HCT116 (cell line): ENCODE measurements around the gene WASF1. TPM values are rescaled to one million over a fixed set of nuclear protein-coding genes. Genes with fewer than 3 reads are reported as not detected.

Experiments used
- ATAC-seq: fragments of 200-7000 bp; cut with Tn5 transposase; 2 replicates; pipeline ENCODE4 v1.9.1; 2020; ENCODE audit warnings: mild to moderate bottlenecking, moderate library complexity
- BruUV-seq: library from RNA; stranded (reverse); fragments of 400-500 nt; replicated peaks from 2 replicates; lab custom pipeline; 2021; lab: Mats Ljungman, UMichigan
- CTCF ChIA-PET: fragments of 300-600 bp; sonication (Branson Sonifier 250); formaldehyde crosslinking; loops from one replicate; lab custom pipeline; 2021; ENCODE audit warnings: antibody characterized with exemption; lab: Charles Lee
- POLR2A ChIA-PET: fragments of 300-600, 350-600 bp; sonication (Branson Sonifier 250); formaldehyde crosslinking; loops from one replicate; lab custom pipeline; 2021; ENCODE audit warnings: antibody characterized with exemption; lab: Charles Lee
- RAD21 ChIA-PET, 2 experiments: fragments of 300-600 bp; sonication (Branson Sonifier 250); formaldehyde crosslinking; loops; one replicate each; lab custom pipeline; 2023; ENCODE audit warnings: low total read pairs in 2 of 2; ENCODE audit not compliant: uncharacterized antibody in 2 of 2, unreplicated experiment in 2 of 2, low non-redundant PET in 1 of 2; lab: Charles Lee
- DNase-seq: peaks from one replicate; pipeline ENCODE4 v3.0.0-alpha.2; 2010; ENCODE audit warnings: low read depth, low spot score
- H2AFZ ChIP-seq: fragments of 200-600 bp; shearing (Covaris generic), sonication (generic); 2 replicates; pipeline ENCODE4 v1.6.1; 2017; ENCODE audit warnings: low read depth, mixed run types, mixed read lengths, antibody characterized with exemption, low read length; ENCODE audit not compliant: poor library complexity, severe bottlenecking
- H3K27ac ChIP-seq: 2 replicates; pipeline ENCODE4 v1.5.1; 2012; ENCODE audit warnings: low read depth, low read length
- H3K27me3 ChIP-seq: fragments of 200-600 bp; sonication (generic); 2 replicates; pipeline ENCODE4 v1.6.1; 2016; ENCODE audit warnings: mixed run types, low read length, mixed read lengths; ENCODE audit not compliant: insufficient read depth
- H3K36me3 ChIP-seq, 2 experiments: fragments of 200-500 bp in 1 of 2; fragments of 200-600 bp in 1 of 2; sonication (Bioruptor generic) in 1 of 2; sonication (generic) in 1 of 2; 2 replicates each; pipeline versions ENCODE4 v1.5.1 to v1.6.1; 2014 to 2016; ENCODE audit warnings: low read length in 2 of 2, inconsistent platforms in 1 of 2, mixed read lengths in 1 of 2, mixed run types in 1 of 2; ENCODE audit not compliant: insufficient read depth in 2 of 2, control insufficient read depth in 1 of 2
- H3K4me1 ChIP-seq, 2 experiments: fragments of 200-600 bp in 1 of 2; sonication (generic) in 1 of 2; 2 replicates each; pipeline versions ENCODE4 v1.5.1 to v1.6.1; 2012 to 2017; ENCODE audit warnings: low read length in 2 of 2, inconsistent platforms in 1 of 2, mild to moderate bottlenecking in 1 of 2, mixed read lengths in 1 of 2, mixed run types in 1 of 2, moderate library complexity in 1 of 2; ENCODE audit not compliant: insufficient read depth in 2 of 2, control insufficient read depth in 1 of 2
- H3K4me2 ChIP-seq: fragments of 200-600 bp; sonication (generic); 2 replicates; pipeline ENCODE4 v1.6.1; 2017; ENCODE audit warnings: mixed run types, low read length, mixed read lengths
- H3K4me3 ChIP-seq, 2 experiments: fragments of 200-600 bp in 1 of 2; sonication (generic) in 1 of 2; replicated peaks in 1 of 2; 2 replicates each; pipeline ENCODE4 v1.5.1; 2011 to 2016; ENCODE audit warnings: low read length in 2 of 2, control low read depth in 1 of 2, low read depth in 1 of 2, mild to moderate bottlenecking in 1 of 2, mixed read lengths in 1 of 2, mixed run types in 1 of 2
- H3K79me2 ChIP-seq: fragments of 200-600 bp; sonication (generic); 2 replicates; pipeline ENCODE4 v1.6.1; 2017; ENCODE audit warnings: mild to moderate bottlenecking, mixed run types, low read length, moderate library complexity, mixed read lengths; ENCODE audit not compliant: insufficient read depth
- H3K9ac ChIP-seq: fragments of 200-600 bp; sonication (generic); 2 replicates; pipeline ENCODE4 v1.6.1; 2016; ENCODE audit warnings: low read length, mixed read lengths
- H3K9me2 ChIP-seq: fragments of 200-600 bp; sonication (generic), shearing (Covaris generic); 2 replicates; pipeline ENCODE4 v1.6.1; 2017; ENCODE audit warnings: mixed run types, mild to moderate bottlenecking, moderate library complexity; ENCODE audit not compliant: insufficient read depth
- H3K9me3 ChIP-seq, 2 experiments: fragments of 200-500 bp in 1 of 2; fragments of 200-600 bp in 1 of 2; sonication (Bioruptor generic) in 1 of 2; sonication (generic) in 1 of 2; 2 replicates each; pipeline ENCODE4 v1.6.1; 2014 to 2017; ENCODE audit warnings: low read length in 2 of 2, mixed read lengths in 2 of 2, inconsistent platforms in 1 of 2, low read depth in 1 of 2, mild to moderate bottlenecking in 1 of 2, mixed run types in 1 of 2, moderate library complexity in 1 of 2; ENCODE audit not compliant: control insufficient read depth in 1 of 2, insufficient read depth in 1 of 2
- H4K20me1 ChIP-seq: fragments of 200-600 bp; sonication (generic), shearing (Covaris generic); 2 replicates; pipeline ENCODE4 v1.6.1; 2017; ENCODE audit warnings: mixed run types, mild to moderate bottlenecking, moderate library complexity; ENCODE audit not compliant: insufficient read depth
- CBX3 ChIP-seq: IDR thresholded peaks from 2 replicates; pipeline ENCODE4 v1.6.1; 2012; ENCODE audit warnings: low read depth
- EZH2 ChIP-seq: fragments of 200-600 bp; sonication (generic); IDR thresholded peaks from 2 replicates; pipeline ENCODE4 v1.6.1; 2017; ENCODE audit warnings: antibody characterized with exemption, mixed run types
- POLR2A ChIP-seq: IDR thresholded peaks from 2 replicates; pipeline ENCODE4 v1.7.0; 2011; ENCODE audit warnings: borderline replicate concordance; ENCODE audit not compliant: insufficient read depth, insufficient read length; ENCODE audit errors: extremely low read depth
- SIN3A ChIP-seq: IDR thresholded peaks from 2 replicates; pipeline ENCODE4 v1.6.1; 2012; ENCODE audit warnings: low read depth
- SRF ChIP-seq: IDR thresholded peaks from 2 replicates; pipeline ENCODE4 v1.6.1; 2012; ENCODE audit warnings: low read depth
- ZFX ChIP-seq: fragments of 450-650 bp; IDR thresholded peaks from 2 replicates; pipeline ENCODE4 v1.6.1; 2017
- ZNF274 ChIP-seq: fragments of 200-500 bp; sonication (Bioruptor generic); IDR thresholded peaks from 2 replicates; pipeline ENCODE4 v1.6.1; 2014; ENCODE audit warnings: mild to moderate bottlenecking, low read depth, low read length, inconsistent platforms
- intact Hi-C: fragments of 100-400 bp; cut with micrococcal nuclease; formaldehyde crosslinking; loops from 2 replicates; pipeline ENCODE4 v1.10.0; 2022
- total RNA-seq: library from RNA; stranded (reverse); gene quantifications from one replicate; pipeline ENCODE4 v1.2.1, GENCODE V29; 2021; ENCODE audit not compliant: unreplicated experiment
- TF ChIP-seq, protein P1 (sequence below), 3 experiments: fragments of 200-600 bp in 1 of 3; sonication (generic) in 1 of 3; IDR thresholded peaks in 2 of 3; conservative IDR thresholded peaks in 1 of 3; 2 replicates each; pipeline ENCODE4 v1.5.1; 2012 to 2017; ENCODE audit warnings: low read depth in 2 of 3, low read length in 2 of 3, antibody characterized with exemption in 1 of 3, borderline replicate concordance in 1 of 3, control low read depth in 1 of 3, mild to moderate bottlenecking in 1 of 3, mixed read lengths in 1 of 3, mixed run types in 1 of 3, moderate library complexity in 1 of 3; ENCODE audit not compliant: insufficient read depth in 1 of 3
- TF ChIP-seq, protein P2 (sequence below): IDR thresholded peaks from 2 replicates; pipeline ENCODE4 v1.6.1; 2012
- TF ChIP-seq, protein P3 (sequence below): IDR thresholded peaks from 2 replicates; pipeline ENCODE4 v1.6.1; 2011; ENCODE audit warnings: mild to moderate bottlenecking, low read length, moderate library complexity; ENCODE audit not compliant: insufficient replicate concordance; ENCODE audit errors: extremely low read depth
- TF ChIP-seq, protein P4 (sequence below): IDR thresholded peaks from 2 replicates; pipeline ENCODE4 v1.6.1; 2012

WASF1 gene
- total RNA-seq, 1 experiment from 2014 or later, result 25.9 TPM

DNA sequence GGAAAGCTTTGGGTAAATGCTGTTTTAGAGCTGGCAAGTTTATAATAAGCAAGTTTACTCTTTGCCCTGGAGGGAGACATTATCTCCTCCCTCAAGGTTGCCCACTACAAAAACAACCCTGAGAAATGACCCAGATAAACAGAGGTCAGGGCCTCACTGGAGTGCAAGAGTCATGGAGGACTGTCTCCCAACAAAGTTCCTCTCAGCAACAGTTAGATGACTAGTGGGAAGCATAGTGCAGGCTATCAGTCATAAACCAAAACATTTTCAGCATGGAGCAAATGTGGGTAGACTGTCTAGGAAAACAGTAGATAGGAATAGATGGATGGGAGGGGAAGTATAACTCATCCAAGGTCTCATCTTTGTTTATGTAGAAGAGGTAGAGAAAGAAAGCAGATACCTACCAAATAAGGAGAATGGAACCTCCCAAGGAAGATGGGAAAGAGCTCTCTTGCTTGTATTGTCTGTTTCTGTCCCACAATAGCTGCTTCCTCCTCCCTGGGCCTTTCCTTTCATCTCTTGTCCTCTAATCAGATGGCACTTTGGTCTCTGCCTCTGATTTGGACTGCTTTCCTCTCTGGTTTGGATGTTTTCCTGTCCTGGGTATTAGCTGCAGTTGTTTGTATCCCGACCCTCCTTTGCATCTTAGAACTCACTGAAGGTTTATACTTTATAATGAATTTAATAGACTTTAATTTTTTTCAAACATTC lies 95.4 kb downstream of the WASF1 start:
- no peak for DNase-seq
- Histone ChIP-seq H3K4me3 (no peak overlapping the region), H3K27me3 (no peaks in the 10 kb centered on the region), H3K27ac (no peak overlapping the region), H2AFZ (no peak overlapping the region), H3K9ac (no peak overlapping the region), H3K36me3 (no peaks in the 10 kb centered on the region), H3K4me2 (no peak overlapping the region), H3K9me2 (no peaks in the 10 kb centered on the region), H3K9me3 (no peaks in the 10 kb centered on the region), H3K4me1 (no peaks in the 10 kb centered on the region), H3K79me2 (no peaks in the 10 kb centered on the region), H4K20me1 (no peaks in the 10 kb centered on the region)
- TF ChIP-seq, protein P1, sequence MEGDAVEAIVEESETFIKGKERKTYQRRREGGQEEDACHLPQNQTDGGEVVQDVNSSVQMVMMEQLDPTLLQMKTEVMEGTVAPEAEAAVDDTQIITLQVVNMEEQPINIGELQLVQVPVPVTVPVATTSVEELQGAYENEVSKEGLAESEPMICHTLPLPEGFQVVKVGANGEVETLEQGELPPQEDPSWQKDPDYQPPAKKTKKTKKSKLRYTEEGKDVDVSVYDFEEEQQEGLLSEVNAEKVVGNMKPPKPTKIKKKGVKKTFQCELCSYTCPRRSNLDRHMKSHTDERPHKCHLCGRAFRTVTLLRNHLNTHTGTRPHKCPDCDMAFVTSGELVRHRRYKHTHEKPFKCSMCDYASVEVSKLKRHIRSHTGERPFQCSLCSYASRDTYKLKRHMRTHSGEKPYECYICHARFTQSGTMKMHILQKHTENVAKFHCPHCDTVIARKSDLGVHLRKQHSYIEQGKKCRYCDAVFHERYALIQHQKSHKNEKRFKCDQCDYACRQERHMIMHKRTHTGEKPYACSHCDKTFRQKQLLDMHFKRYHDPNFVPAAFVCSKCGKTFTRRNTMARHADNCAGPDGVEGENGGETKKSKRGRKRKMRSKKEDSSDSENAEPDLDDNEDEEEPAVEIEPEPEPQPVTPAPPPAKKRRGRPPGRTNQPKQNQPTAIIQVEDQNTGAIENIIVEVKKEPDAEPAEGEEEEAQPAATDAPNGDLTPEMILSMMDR (IDR thresholded peaks at IDR 0.05 in 2 of 3, conservative IDR thresholded peaks at IDR 0.05 in 1 of 3; ENCODE audit: borderline replicate concordance in 1 of 3, insufficient read depth in 1 of 3, low read depth in 2 of 3, low read length in 2 of 3), result no peak
- no peak for TF ChIP-seq ZFX
- no peak for TF ChIP-seq SRF
- TF ChIP-seq EZH2, result no peak
- no peak for TF ChIP-seq CBX3
- no peak for TF ChIP-seq ZNF274
- TF ChIP-seq, protein P2, sequence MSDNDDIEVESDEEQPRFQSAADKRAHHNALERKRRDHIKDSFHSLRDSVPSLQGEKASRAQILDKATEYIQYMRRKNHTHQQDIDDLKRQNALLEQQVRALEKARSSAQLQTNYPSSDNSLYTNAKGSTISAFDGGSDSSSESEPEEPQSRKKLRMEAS, result no peak
- TF ChIP-seq SIN3A, result no peak
- TF ChIP-seq, protein P3, sequence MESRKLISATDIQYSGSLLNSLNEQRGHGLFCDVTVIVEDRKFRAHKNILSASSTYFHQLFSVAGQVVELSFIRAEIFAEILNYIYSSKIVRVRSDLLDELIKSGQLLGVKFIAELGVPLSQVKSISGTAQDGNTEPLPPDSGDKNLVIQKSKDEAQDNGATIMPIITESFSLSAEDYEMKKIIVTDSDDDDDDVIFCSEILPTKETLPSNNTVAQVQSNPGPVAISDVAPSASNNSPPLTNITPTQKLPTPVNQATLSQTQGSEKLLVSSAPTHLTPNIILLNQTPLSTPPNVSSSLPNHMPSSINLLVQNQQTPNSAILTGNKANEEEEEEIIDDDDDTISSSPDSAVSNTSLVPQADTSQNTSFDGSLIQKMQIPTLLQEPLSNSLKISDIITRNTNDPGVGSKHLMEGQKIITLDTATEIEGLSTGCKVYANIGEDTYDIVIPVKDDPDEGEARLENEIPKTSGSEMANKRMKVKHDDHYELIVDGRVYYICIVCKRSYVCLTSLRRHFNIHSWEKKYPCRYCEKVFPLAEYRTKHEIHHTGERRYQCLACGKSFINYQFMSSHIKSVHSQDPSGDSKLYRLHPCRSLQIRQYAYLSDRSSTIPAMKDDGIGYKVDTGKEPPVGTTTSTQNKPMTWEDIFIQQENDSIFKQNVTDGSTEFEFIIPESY, result no peak
- TF ChIP-seq POLR2A, result no peak
- TF ChIP-seq, protein P4, sequence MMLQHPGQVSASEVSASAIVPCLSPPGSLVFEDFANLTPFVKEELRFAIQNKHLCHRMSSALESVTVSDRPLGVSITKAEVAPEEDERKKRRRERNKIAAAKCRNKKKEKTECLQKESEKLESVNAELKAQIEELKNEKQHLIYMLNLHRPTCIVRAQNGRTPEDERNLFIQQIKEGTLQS, result no peak
- BruUV-seq, result no TSS peak
- ChIA-PET POLR2A (no interaction called here), CTCF (no interaction called here), RAD21 (no interaction called here)
- intact Hi-C loops, result no loop called here
- ATAC-seq, result no peak
